Peyer's patch (tissue), 4 donors: ENCODE data around the gene INO80B. TPM values are rescaled to one million over a fixed set of nuclear protein-coding genes. Genes with fewer than 3 reads are reported as not detected.

ENCODE experiments used
- DNase-seq, 3 donors: peaks; one replicate each; pipeline ENCODE4 v3.0.0-alpha.2; 2017 to 2019
- H3K27ac ChIP-seq, 4 donors: fragments of 200-600 bp; sonication (generic); one replicate each; pipeline ENCODE4 v1.5.1; 2016 to 2019
- H3K27me3 ChIP-seq, 2 donors: fragments of 200-600 bp; sonication (generic); one replicate each; pipeline ENCODE4 v1.5.1; 2019
- H3K36me3 ChIP-seq, 3 donors: fragments of 200-600 bp; sonication (generic); one replicate each; pipeline ENCODE4 v1.5.1; 2016 to 2019
- H3K4me1 ChIP-seq, 4 donors: fragments of 200-600 bp; sonication (generic); one replicate each; pipeline ENCODE4 v1.5.1; 2016 to 2019
- H3K4me3 ChIP-seq, 4 donors: fragments of 200-600 bp; sonication (generic); 1 replicate in 3 of 4; 2 replicates in 1 of 4; pipeline ENCODE4 v1.5.1; 2016 to 2019; ENCODE audit warnings: mild to moderate bottlenecking in 1 of 4
- H3K9me3 ChIP-seq, 4 donors: fragments of 200-600 bp; sonication (generic); one replicate each; pipeline ENCODE4 v1.5.1; 2016 to 2019; ENCODE audit warnings: mild to moderate bottlenecking in 1 of 4
- POLR2A ChIP-seq, 2 donors: fragments of 450-650 bp; IDR thresholded peaks; one replicate each; pipeline ENCODE4 v1.5.1; 2017; ENCODE audit warnings: antibody characterized with exemption in 2 of 2, mild to moderate bottlenecking in 2 of 2, moderate library complexity in 2 of 2
- total RNA-seq, 4 donors: library from RNA; depleted of rRNA; stranded (reverse); fragments of >200 nt; gene quantifications; one replicate each; pipeline ENCODE4 v1.1.0, GENCODE V29; 2016
- TF ChIP-seq, protein P1 (sequence below), 6 experiments: fragments of 450-650 bp in 4 of 6; fragments of 200-600 bp in 2 of 6; sonication (generic) in 1 of 6; IDR thresholded peaks; one replicate each; pipeline ENCODE4 v1.5.1; 2017 to 2019; ENCODE audit warnings: antibody characterized with exemption in 6 of 6, mild to moderate bottlenecking in 3 of 6, moderate library complexity in 1 of 6

Gene INO80B
- total RNA-seq, 4 donors from 2014 or later, result 5.4 to 83.3 (median 41.8) TPM

DNA sequence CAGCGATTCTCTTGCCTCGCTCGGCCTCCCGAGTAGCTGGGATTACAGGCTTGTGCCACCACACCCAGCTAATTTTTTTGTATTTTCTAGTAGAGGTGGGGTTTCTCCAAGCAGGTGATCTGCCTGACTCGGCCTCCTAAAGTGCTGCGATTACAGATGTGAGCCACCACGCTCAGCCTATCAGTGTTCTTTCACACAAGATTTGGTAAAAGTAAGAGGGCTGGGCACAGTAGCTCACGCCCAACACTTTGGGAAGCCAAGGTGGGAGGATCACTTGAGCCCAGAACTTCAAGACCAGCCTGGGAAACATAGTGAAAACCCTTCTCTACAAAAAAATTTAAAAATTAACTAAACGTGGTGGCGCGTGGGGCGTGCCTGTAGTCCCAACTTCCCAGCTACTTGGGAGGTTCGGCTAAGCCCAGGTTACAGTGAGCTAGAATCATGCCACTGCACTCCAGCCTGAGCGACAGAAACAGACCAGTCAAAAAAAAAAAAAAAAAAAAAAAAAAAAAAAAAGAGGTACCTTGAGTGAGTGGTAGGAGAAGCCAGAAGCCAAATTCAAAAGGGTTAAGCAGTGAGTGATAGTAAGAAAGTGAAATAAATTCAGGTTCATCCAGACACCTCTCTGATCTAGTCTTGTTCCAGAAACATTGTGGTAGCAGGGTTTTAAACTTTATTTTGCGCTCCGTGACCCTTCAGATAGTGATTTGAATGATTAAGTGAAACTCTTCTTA, 16.6 kb downstream of the INO80B start:
- DNase-seq, result no peak
- Histone ChIP-seq H3K27ac (peak overlapping the region; percentile 79 to 92 (median 86)), H3K36me3 (peaks cover 0 to 17% (median 0%) of the 10 kb centered on the region in 3 donors), H3K9me3 (no peaks in the 10 kb centered on the region), H3K4me3 (peak overlapping the region; percentile 49 to 62 (median 60)), H3K27me3 (no peaks in the 10 kb centered on the region), H3K4me1 (peaks cover 2 to 20% (median 7%) of the 10 kb centered on the region in 4 donors)
- TF ChIP-seq, protein P1, sequence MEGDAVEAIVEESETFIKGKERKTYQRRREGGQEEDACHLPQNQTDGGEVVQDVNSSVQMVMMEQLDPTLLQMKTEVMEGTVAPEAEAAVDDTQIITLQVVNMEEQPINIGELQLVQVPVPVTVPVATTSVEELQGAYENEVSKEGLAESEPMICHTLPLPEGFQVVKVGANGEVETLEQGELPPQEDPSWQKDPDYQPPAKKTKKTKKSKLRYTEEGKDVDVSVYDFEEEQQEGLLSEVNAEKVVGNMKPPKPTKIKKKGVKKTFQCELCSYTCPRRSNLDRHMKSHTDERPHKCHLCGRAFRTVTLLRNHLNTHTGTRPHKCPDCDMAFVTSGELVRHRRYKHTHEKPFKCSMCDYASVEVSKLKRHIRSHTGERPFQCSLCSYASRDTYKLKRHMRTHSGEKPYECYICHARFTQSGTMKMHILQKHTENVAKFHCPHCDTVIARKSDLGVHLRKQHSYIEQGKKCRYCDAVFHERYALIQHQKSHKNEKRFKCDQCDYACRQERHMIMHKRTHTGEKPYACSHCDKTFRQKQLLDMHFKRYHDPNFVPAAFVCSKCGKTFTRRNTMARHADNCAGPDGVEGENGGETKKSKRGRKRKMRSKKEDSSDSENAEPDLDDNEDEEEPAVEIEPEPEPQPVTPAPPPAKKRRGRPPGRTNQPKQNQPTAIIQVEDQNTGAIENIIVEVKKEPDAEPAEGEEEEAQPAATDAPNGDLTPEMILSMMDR (IDR thresholded peaks at IDR 0.05), result no peak
- no peak for TF ChIP-seq POLR2A (IDR thresholded peaks at IDR 0.05)

DNA sequence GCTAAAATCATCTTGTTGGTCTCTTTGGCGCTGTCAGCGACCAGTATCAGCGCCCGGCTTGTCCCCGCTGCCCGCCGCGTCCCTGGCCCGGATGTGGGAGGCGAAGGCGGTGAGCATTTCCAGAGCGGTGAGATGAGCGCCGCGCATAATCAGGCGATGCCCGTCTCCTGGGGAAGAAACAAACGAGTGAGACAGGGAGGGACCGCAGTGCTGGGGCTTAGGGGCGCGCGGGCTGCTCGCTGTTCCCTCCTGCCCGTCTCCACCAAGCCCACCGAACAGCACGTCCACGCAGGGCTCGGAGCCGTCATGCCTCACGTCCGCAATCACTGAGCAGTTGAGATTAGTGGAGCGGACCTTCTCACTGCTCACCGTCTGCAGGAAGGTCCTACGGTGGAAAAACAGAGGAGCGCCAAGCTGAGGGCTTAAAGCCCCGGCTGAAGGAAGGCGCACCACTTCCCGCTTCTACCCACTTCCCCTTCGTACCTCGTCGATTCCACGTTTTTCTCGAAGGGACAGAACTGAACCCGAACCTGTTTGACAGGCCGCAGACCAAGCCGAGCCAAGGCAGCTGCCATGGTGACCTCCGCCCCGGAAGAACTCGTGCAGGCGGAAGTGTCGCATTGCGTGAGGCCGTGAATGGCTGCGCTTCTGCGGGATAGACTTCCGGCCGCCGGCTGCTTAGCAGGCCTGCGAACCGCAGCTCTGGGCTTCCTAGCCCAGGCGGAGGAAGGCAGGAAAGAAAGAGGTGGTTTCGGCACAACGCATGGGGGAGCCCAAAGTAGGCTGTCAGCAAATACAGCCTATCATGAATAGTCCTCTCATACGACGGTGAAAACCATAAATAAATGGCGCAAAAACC, 17.4 kb downstream of the INO80B start, which contains the start of gene MRPL53:
Gene MRPL53 (minus strand): TSS at position 595 of the 859 bp plus-strand sequence. CDS start 20 bp downstream, at position 575.
- Histone ChIP-seq H3K36me3 (peaks cover 0 to 24% (median 0%) of the 10 kb centered on the region in 3 donors), H3K27ac (peak within 1 kb of the TSS; percentile 79 to 92 (median 86)), H3K9me3 (no peaks in the 10 kb centered on the region), H3K27me3 (no peaks in the 10 kb centered on the region), H3K4me3 (peak within 1 kb of the TSS; percentile 49 to 62 (median 60)), H3K4me1 (peaks cover 2 to 25% (median 7%) of the 10 kb centered on the region in 4 donors)
- peak; percentile 96 to 98 (median 97) for DNase-seq
- peak; percentile 79 to 80 for TF ChIP-seq POLR2A (IDR thresholded peaks at IDR 0.05)
- TF ChIP-seq, protein P1 (IDR thresholded peaks at IDR 0.05), result no peak

DNA sequence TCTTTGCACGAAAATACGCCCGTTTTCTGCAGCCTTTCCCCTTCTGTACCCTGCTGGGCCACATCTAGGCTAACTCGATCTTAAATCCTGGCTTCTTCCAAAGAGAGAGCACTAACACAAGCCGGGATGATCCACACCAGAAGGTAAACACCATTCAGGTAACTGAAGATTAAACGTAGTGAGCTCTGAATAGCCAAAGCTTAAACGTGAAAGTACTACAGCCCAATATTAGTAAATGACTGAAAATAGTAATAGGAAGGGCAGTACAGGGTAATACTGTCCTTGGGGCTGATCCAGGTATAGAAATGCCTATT, 18.0 kb downstream of the INO80B start:
- TF ChIP-seq POLR2A (IDR thresholded peaks at IDR 0.05), result no peak
- TF ChIP-seq, protein P1 (IDR thresholded peaks at IDR 0.05), result no peak
- H3K4me3 ChIP-seq, result peak overlapping the region; percentile 49 to 62 (median 60)

DNA sequence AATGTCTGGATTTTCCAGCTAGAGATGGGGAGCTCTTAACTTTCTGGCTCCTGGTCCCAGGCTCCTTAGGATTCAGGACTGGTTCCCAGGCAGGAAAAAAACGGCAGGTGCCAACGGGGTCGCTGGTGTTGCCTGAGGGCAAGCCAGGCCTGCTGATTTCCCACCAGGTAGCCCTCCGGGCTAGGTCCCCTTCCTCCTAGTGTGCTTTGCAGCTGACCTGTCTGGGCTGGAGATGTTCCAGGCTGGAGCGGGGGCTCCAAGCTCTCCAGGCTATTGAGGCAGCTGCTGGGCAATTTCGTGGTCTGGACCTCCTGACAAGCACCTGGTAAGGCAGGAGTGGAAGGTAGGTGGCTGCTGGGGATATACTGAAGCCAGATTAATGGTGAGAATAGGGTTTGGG, 19.6 kb downstream of the INO80B start:
- peaks cover 0 to 35% (median 0%) of the 10 kb centered on the region in 3 donors for H3K36me3 ChIP-seq
- H3K4me3 ChIP-seq, result no peak overlapping the region
- TF ChIP-seq, protein P1 (IDR thresholded peaks at IDR 0.05), result no peak
- TF ChIP-seq POLR2A (IDR thresholded peaks at IDR 0.05), result no peak
- no peaks in the 10 kb centered on the region for H3K9me3 ChIP-seq
- H3K27me3 ChIP-seq, result no peaks in the 10 kb centered on the region
- no peak overlapping the region for H3K27ac ChIP-seq
- peaks cover 2 to 29% (median 7%) of the 10 kb centered on the region in 4 donors for H3K4me1 ChIP-seq
- peak in 1 of 3 donors; percentile 47 for DNase-seq

More for the DNA sequence above, 18.0 kb downstream of the INO80B start:
- Histone ChIP-seq H3K9me3 (no peaks in the 10 kb centered on the region), H3K4me1 (peaks cover 2 to 29% (median 7%) of the 10 kb centered on the region in 4 donors), H3K36me3 (peaks cover 0 to 28% (median 0%) of the 10 kb centered on the region in 3 donors), H3K27me3 (no peaks in the 10 kb centered on the region), H3K27ac (peak overlapping the region; percentile 79 to 92 (median 86))
- no peak for DNase-seq

DNA sequence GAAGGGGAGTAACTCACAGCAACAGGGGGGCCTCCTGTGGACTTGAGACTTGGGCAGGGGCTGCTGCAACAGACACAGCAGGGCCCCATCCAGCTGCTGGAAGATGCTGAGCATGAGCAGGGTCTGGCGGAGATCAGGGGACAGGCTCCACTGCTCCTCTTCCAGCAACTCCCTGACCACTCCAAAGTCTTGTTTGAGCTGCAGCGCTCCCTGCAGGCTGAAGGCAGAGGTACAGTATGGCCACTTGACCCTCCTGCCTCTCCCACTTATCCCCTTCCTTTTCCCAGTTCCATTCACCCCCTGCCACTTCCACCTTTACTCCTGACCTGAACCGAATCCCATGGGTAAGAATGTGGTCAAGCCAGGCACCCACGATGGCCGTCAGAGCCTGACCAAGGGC, 20.0 kb downstream of the INO80B start:
- peaks cover 0 to 39% (median 0%) of the 10 kb centered on the region in 3 donors for H3K36me3 ChIP-seq
- peak in 1 of 3 donors; percentile 47 for DNase-seq
- TF ChIP-seq, protein P1 (IDR thresholded peaks at IDR 0.05), result peak in 1 of 6 experiments; percentile 23
- no peak for TF ChIP-seq POLR2A (IDR thresholded peaks at IDR 0.05)

More for the DNA sequence above, 20.0 kb downstream of the INO80B start:
- H3K27ac ChIP-seq, result no peak overlapping the region
- no peak overlapping the region for H3K4me3 ChIP-seq
- no peaks in the 10 kb centered on the region for H3K9me3 ChIP-seq
- peaks cover 2 to 33% (median 7%) of the 10 kb centered on the region in 4 donors for H3K4me1 ChIP-seq
- no peaks in the 10 kb centered on the region for H3K27me3 ChIP-seq
